Heart left ventricle (tissue), 16 donors: ENCODE measurements around the gene MVP. TPM values are rescaled to one million over a fixed set of nuclear protein-coding genes. Genes with fewer than 3 reads are reported as not detected.

Source experiments
- ATAC-seq, 4 donors: fragments of 200-7000 bp; cut with Tn5 transposase; one replicate each; pipeline ENCODE4 v1.9.1; 2020 to 2022; ENCODE audit warnings: moderate library complexity in 4 of 4, mild to moderate bottlenecking in 3 of 4, moderate number of reproducible peaks in 1 of 4
- DNase-seq, 5 donors: peaks; one replicate each; pipeline ENCODE4 v3.0.0-alpha.2; 2020
- H3K27ac ChIP-seq, 12 donors: fragments of 200-600 bp; sonication (generic) in 4 of 12; one replicate each; pipeline versions ENCODE4 v1.5.0 to v1.8.0; 2016 to 2022; ENCODE audit warnings: mild to moderate bottlenecking in 2 of 12
- H3K27me3 ChIP-seq, 9 donors: fragments of 200-600 bp; sonication (generic) in 2 of 9; one replicate each; pipeline versions ENCODE4 v1.5.1 to v1.8.0; 2016 to 2022; ENCODE audit warnings: mild to moderate bottlenecking in 3 of 9
- H3K36me3 ChIP-seq, 9 donors: fragments of 200-600 bp; sonication (generic) in 2 of 9; one replicate each; pipeline versions ENCODE4 v1.5.0 to v1.8.0; 2018 to 2022; ENCODE audit warnings: mild to moderate bottlenecking in 2 of 9
- H3K4me1 ChIP-seq, 12 donors: fragments of 200-600 bp; sonication (generic) in 4 of 12; one replicate each; pipeline versions ENCODE4 v1.5.0 to v1.8.0; 2016 to 2022; ENCODE audit warnings: mild to moderate bottlenecking in 3 of 12
- H3K4me3 ChIP-seq, 12 donors: fragments of 200-600 bp; sonication (generic) in 4 of 12; one replicate each; pipeline versions ENCODE4 v1.5.0 to v1.8.0; 2017 to 2022; ENCODE audit warnings: mild to moderate bottlenecking in 9 of 12, moderate library complexity in 4 of 12
- H3K9me3 ChIP-seq, 12 donors: fragments of 200-600 bp; sonication (generic) in 4 of 12; one replicate each; pipeline versions ENCODE4 v1.5.0 to v1.8.0; 2016 to 2022; ENCODE audit warnings: mild to moderate bottlenecking in 1 of 12
- CTCF ChIP-seq, 12 donors: fragments of 200-600 bp; sonication (generic) in 4 of 12; IDR thresholded peaks; one replicate each; pipeline versions ENCODE4 v1.5.0 to v1.8.0; 2018 to 2022; ENCODE audit warnings: antibody characterized with exemption in 12 of 12, mild to moderate bottlenecking in 5 of 12
- POLR2A ChIP-seq, 2 donors: fragments of 450-650 bp; IDR thresholded peaks; one replicate each; pipeline ENCODE4 v1.6.1; 2017; ENCODE audit warnings: antibody characterized with exemption in 2 of 2, mild to moderate bottlenecking in 2 of 2, moderate library complexity in 2 of 2
- WGBS, 4 donors: extraction: QIAGEN DNeasy Blood & Tissue Kit in 2 of 4; methylation state at CpG; one replicate each; pipeline versions ENCODE4 v1.1.5 to v1.1.7; 2013 to 2018; 5-methylcytosine and 5-hydroxymethylcytosine counted together
- intact Hi-C, 10 donors: fragments of 100-400 bp; cut with DNase I; formaldehyde crosslinking; loops; one replicate each; pipeline versions ENCODE4 v1.11.1 to v1.14.2; 2022
- polyA plus RNA-seq, 2 donors: library from polyadenylated mRNA; stranded (reverse); fragments of 200-250 nt; gene quantifications; one replicate each; pipeline ENCODE4 v1.2.3, GENCODE V29; 2013
- total RNA-seq, 9 donors: library from RNA; depleted of rRNA in 2 of 9; stranded (reverse); fragments of >200 nt in 2 of 9; fragmentation: NEBNext Ultra II Directional in 3 of 9; extraction: Animal tissue kit (Norgen Biotek cat#: 25700) in 3 of 9; gene quantifications; one replicate each; pipeline versions ENCODE4 v1.1.0 to v1.2.4, GENCODE V29; 2016 to 2023
- donor health status: ischemic (EF 13 %, LVEDD 7.1; RV severe dilation, severe dysfunction).
- donor health status: healthy with polysubstance abuse.
- donor health status: DM: no; HTN: yes; CAD: no.
- donor health status: DM: no; HTN: no; CAD: no.
- donor health status: ischemic (EF 25% LVEDD 6.9; RV normal size, moderate dysfunction).
- donor health status: ischemic (EF 25% LVEDD 5.7; RV mildly dilated, moderate dysfunction).
- donor health status: healthy.
- donor health status: DM: yes; HTN: yes; CAD: no.
- donor health status: ischemic (EF 35%, LVEDD 5.7; RV mildly dilated, moderate dysfunction).
- donor health status: nonischemic (EF 11% LVEDD 7.7; RV severe dilation, severe dysfunction).
- donor health status: DM: yes; HTN: yes; CAD: no.
- donor health status: PGD.
- donor health status: ischemic (EF 29% LVEDD 5.4; RV normal size, mild dysfunction).
- donor health status: nonischemic (EF 23%, LVEDD 6.1; RV moderate dilation, normal function).

The MVP gene
- total and polyA plus RNA-seq, 11 donors = 32.9 to 140 (median 44.6) TPM

- no peaks in the 10 kb centered on the region for H3K27me3 ChIP-seq
- DNase-seq (no peak), ATAC-seq (no peak)
- no peak overlapping the region for H3K27ac ChIP-seq
- TF ChIP-seq POLR2A (IDR thresholded peaks at IDR 0.05) (no peak), CTCF (IDR thresholded peaks at IDR 0.05) (no peak)
- H3K4me1 ChIP-seq = peaks cover 0 to 6% (median 0%) of the 10 kb centered on the region in 12 donors
- H3K4me3 ChIP-seq = no peak overlapping the region
- no peaks in the 10 kb centered on the region for H3K9me3 ChIP-seq
- intact Hi-C loops = loop anchor here in 1 of 10 donors (10.0 kb wide), 1 partner anchor 149 kb away; no protein-coding TSS in a partner anchor
- H3K36me3 ChIP-seq = peaks cover 0 to 96% (median 82%) of the 10 kb centered on the region in 9 donors
- WGBS, 4 donors = 90 to 94% (median 93%) methylated on average over 7 to 8 of the region's 8 CpGs
Measured at GRCh38 chr16:29843931-29844330, 23.7 kb downstream of the MVP start.

DNA sequence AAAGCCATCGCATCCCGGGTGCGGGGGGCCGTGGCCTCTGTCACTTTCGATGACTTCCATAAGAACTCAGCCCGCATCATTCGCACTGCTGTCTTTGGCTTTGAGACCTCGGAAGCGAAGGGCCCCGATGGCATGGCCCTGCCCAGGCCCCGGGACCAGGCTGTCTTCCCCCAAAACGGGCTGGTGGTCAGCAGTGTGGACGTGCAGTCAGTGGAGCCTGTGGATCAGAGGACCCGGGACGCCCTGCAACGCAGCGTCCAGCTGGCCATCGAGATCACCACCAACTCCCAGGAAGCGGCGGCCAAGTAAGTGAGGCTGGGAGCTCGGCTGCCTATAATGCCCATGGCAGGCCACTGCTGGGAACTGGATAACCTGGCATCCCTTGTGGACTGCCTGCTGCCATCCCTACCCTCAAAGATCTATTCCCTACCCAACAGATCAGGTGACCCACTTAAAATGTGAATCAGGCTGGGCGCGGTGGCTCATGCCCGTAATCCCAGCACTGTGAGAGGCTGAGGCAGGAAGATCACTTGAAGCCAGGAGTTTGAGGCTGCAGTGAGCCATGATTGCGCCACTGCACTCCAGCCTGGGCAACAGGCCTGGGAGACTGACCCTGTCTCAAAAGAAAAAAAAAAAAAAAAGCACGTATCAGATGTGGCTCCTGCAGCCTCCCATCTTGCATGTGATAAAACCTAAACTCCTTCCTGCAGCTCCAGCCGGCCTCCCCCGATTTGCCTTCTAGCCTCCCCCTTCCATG is 24.5 kb downstream of the MVP start:
- DNase-seq = no peak
- TF ChIP-seq POLR2A (IDR thresholded peaks at IDR 0.05) (no peak), CTCF (IDR thresholded peaks at IDR 0.05) (no peak)
- H3K4me3 ChIP-seq = no peak overlapping the region
- peak overlapping the region in 2 of 12 donors; percentile 24 to 50 for H3K27ac ChIP-seq
- peaks cover 0 to 88% (median 79%) of the 10 kb centered on the region in 9 donors for H3K36me3 ChIP-seq
- ATAC-seq = peak in 1 of 4 donors; percentile 16
- intact Hi-C loops = loop anchor here in 5 of 10 donors (5.0 to 10.0 kb wide), 4 partner anchors 32 to 150 kb away; partner anchors contain the start of genes PRRT2 (in 3 of the 5) and KIF22 (in 1 of the 5)
- 90 to 93% (median 92%) methylated on average over 27 to 28 of the region's 28 CpGs for WGBS, 4 donors
- no peaks in the 10 kb centered on the region for H3K9me3 ChIP-seq
- no peaks in the 10 kb centered on the region for H3K27me3 ChIP-seq
- peaks cover 0 to 6% (median 0%) of the 10 kb centered on the region in 12 donors for H3K4me1 ChIP-seq

GRCh38 chr16:29845656-29846055 is 25.4 kb downstream of the MVP start:
- no peak for DNase-seq
- H3K4me1 ChIP-seq = peaks cover 0 to 3% (median 0%) of the 10 kb centered on the region in 12 donors
- no peak for ATAC-seq
- H3K36me3 ChIP-seq = peaks cover 0 to 79% (median 70%) of the 10 kb centered on the region in 9 donors
- H3K4me3 ChIP-seq = no peak overlapping the region
- intact Hi-C loops = loop anchor here in 5 of 10 donors (5.0 to 10.0 kb wide), 4 partner anchors 33 to 151 kb away; partner anchors contain the start of genes PRRT2 (in 3 of the 5) and KIF22 (in 1 of the 5)
- WGBS, 4 donors = 95 to 96% (median 96%) methylated on average over 18 of the region's 18 CpGs
- H3K9me3 ChIP-seq = no peaks in the 10 kb centered on the region
- no peaks in the 10 kb centered on the region for H3K27me3 ChIP-seq
- TF ChIP-seq CTCF (IDR thresholded peaks at IDR 0.05) (no peak), POLR2A (IDR thresholded peaks at IDR 0.05) (no peak)
- H3K27ac ChIP-seq = peak overlapping the region in 1 of 12 donors; percentile 50
